GM19463 (cell line): ENCODE data around the gene HAUS7.

Source experiments
- ATAC-seq: cut with Tn5 transposase; IDR thresholded peaks from one replicate; pipeline ENCODE4 v1.9.1; 2021; ENCODE audit warnings: mild to moderate bottlenecking, moderate library complexity; ENCODE audit not compliant: unreplicated experiment

The HAUS7 gene

DNA sequence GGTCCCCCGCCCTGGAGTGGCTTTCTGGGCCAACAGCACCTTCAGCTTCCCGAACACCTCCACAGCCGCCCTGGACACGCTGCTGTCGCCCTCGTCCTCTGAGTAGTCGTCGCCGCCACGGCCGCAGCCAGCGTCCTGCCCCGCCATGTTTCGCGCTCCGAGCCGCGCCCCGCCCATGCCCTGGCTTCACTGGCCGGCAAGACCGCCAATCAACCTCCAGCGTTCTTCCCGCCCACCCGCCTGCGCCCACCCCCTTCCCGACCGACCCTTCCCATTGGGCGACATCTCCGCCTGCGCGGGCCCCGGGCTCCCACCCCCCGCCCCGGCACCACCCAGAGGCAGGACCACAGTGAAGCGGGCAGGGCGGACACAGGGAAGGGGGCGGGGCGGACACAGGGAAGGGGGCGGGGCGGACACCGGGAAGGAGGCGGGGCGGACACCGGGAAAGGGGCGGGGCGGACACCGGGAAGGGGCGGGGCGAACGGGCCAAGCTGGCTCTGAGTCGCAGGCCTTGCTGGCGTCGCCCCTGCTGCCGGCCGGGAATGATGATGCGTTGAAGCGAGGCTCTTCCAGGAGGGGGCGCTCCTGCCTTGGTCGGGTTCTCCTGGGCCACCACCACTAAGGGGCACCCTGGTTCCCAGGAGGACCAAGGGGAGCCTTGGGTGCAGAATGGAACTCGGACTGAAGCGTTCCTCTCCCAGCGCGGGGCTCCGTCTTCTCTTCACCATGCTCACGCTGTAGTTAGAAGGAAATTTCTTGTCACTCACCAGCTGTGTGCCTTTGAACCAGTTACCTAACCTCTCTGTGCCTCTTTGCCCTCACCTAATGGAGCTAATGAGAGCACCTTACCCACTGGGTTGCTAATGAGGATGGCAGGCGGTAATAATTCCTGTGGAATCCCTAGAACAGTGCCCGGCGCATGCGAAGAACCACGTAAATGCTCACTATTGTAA is at the start of gene HAUS7:
Gene HAUS7, minus strand, starts transcription at position 166 of the 953 bp plus-strand sequence. Its CDS starts 19 bp downstream, at position 147.
- peak; percentile 87 for ATAC-seq

DNA sequence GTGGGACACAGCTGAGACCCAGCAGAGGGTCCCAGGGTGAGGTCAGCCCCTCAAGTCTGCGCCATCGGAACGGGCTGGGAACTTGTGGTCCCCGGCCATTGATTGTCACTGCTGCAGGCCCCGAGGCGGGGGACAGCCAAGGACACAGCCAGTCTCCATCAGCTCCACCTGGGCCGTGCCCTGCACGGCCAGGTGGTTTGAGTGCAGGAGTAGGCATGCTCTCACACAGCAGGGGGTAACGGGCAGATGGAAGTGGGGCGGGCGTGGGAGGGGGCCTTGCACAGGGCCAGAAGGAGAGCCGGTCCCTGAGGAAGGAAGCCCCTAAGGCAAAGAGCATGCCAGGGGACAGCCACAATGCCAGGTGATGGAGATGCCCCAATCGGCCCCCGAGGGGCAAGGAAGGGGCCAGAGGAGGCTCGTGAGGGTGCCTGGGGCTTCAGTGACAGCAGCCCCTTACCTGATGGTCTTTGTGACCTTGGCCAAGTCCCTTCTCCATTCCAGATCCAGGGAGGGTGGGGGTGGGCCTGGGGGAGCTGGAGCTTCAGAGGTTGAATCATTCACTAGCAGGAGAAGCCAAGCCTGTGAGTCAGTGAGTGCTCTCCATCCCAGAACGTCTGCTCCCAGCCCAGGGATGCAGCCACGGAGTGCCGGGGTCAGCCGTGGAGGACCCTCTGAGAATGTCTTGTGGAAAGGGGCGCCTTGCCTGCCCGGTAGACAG is 49.4 kb upstream of the HAUS7 start:
- ATAC-seq = no peak

GRCh38 chrX:153517946-153518834 is 47.8 kb upstream of the HAUS7 start:
- no peak for ATAC-seq

DNA sequence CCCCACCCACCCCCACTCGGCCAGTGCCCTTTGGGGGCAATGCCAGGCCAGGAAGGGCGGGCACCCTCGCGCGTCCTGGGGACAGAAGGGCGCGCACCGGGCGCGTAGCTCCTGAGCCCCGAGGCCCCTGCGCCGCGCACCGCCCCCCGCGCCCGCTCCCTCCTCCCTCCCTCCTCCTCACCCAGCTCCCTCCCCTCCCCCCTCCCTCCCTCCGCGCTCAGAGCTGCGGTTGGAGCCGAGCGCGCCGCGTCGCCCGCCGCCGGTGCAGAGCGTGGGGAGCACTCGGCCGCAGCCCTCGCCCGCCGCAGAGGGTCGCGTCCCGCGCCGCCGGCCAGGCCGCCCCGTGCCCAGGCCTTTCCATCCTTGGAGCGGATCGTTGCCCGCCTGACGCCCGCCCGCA is 47.0 kb upstream of the HAUS7 start, which contains the start of gene ATP2B3:
Gene ATP2B3, plus strand, starts transcription at position 220 of the 400 bp plus-strand sequence. CDS start 18,606 bp downstream, outside the sequence.
- no peak for ATAC-seq

DNA sequence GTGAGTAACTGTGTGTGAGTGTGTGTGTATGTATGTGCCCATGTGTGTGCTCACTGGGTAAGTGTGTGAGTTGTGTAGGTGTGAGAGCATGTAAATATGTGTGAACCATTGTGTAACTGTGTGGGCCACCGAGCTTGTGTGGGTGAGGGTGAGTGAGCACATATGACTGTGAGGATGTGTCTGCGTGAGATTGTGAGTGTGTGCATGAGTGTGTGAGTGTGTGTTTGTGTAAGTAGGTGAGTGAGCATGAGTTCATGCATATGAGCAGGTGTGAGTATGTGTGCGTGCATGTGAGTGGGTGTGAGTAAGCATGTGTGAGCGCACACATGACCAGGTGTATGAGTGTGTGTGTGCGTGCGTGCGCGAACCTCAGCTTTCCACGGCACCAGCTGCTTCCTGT is 45.7 kb upstream of the HAUS7 start:
- ATAC-seq = no peak

GRCh38 chrX:153515435-153515834 is 45.1 kb upstream of the HAUS7 start:
- ATAC-seq = no peak

DNA sequence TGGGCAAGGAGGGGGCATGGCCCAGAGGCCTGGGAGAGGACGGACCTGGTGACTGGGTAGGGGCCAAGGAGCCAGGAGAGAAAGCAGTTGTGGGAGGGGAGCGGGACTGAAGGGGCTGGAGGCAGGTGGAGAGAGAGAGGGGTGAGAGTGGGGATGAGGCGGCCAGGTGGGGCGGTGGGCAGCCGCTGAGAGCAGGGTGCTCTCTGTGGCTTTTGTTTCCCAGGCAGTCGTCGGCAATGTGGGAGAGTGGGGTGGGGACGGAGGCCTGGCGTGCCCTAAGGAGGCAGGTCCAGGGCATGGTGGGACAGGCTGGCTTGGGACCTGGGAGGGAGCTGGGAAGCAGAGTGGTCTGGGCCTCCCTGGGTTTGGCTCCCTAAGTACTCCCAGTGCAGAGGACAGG is 43.9 kb upstream of the HAUS7 start:
- ATAC-seq = no peak

- no peak for ATAC-seq
These were observed 42.9 kb upstream of the HAUS7 start for GRCh38 chrX:153513265-153513664.

GRCh38 chrX:153512501-153512893 is 42.1 kb upstream of the HAUS7 start:
- ATAC-seq = no peak

DNA sequence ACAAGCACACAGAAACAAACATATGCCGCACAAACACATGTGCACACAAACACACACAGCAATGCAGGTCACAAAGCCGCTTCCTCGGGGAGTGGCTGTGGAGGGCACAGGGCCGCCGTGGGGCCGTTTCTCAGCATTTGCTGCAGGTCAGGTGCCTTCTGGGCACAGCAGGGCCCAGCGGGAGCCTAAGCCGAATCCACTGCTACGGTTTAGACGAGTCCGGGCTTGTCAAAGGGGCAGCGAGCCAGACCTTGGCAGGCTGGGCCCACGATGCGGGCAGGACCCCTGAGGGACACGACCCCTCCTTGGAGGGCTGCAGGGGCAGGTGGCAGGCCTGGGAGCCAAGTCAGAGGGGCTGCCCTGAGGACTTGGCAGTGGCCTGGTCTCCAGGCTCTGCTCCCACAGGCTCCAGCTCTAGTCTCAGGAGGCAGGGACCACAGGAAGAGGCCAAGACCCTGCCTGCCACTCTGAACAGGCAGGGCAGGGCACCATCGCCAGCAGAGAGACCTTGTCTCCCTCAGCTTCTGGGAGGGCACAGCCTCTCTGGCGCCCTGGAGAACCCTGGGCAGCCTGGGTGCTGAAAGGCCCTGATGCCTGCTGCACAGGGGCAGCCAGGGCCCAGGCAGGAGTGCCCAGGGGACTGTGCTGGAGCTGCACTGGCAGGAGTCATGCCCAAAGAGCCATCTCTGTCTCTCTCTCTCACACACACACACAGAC is 41.6 kb upstream of the HAUS7 start:
- ATAC-seq = no peak

GRCh38 chrX:153510383-153510782 is 40.0 kb upstream of the HAUS7 start:
- no peak for ATAC-seq

DNA sequence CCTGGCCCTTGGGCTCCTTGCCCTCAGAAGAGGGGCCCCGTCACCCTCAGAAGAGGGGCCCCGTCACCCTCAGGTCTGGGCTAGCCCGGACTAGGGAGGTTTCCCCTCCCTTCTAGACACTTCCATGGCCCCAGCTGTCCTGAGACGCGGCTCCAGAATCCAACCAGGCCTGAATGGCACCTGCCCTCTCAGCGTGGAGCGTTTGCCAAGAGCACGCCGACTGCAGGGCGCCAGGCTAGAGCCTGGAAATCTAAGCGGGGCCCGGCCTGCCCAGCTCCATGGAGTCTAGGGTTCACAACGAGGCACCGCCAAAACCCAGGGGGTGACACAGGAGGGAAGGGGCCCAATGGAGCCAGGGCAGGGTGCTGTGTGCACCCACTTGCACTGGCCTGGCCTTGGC is 39.2 kb upstream of the HAUS7 start:
- ATAC-seq = no peak

GRCh38 chrX:153507484-153508178 is 37.3 kb upstream of the HAUS7 start:
- peak; percentile 98 for ATAC-seq

DNA sequence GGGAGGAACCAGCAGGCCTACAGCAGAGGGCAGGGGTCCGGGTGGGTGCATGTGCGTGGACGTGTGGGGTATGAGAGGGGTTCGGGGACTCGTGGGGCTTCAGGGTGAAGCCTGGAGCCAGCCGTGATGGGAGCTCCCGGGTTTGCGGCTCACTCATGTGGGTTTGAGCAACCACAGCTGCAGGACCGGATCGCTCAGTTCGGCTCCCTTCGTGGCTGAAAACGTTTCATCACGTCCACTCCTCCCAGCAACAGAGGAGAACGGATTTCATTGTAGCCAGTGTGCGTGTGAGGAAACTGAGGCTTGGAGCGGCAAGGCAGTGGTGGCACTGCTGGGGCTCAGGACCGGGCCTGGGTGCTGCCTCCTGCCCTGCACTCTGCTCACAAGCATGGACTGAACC is 35.0 kb upstream of the HAUS7 start:
- no peak for ATAC-seq

DNA sequence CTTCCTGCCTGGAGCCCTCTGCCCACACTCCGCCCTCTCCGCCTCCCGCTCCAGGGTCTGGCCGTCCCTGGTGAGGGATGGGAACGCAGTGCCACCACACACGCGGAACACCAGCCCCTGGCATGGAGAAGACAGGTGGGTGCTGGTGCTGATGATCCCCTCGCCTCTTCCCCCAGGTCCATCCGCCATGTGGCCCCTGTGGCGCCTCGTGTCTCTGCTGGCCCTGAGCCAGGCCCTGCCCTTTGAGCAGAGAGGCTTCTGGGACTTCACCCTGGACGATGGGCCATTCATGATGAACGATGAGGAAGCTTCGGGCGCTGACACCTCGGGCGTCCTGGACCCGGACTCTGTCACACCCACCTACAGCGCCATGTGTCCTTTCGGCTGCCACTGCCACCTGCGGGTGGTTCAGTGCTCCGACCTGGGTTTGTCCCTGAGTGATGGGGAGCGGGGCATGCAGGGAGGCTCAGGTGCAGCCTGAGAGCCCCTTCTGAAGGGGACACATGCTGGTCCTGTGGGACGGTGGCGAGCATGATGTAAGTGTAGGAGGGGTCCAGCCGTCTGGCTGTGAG is 34.2 kb upstream of the HAUS7 start:
- ATAC-seq = no peak

DNA sequence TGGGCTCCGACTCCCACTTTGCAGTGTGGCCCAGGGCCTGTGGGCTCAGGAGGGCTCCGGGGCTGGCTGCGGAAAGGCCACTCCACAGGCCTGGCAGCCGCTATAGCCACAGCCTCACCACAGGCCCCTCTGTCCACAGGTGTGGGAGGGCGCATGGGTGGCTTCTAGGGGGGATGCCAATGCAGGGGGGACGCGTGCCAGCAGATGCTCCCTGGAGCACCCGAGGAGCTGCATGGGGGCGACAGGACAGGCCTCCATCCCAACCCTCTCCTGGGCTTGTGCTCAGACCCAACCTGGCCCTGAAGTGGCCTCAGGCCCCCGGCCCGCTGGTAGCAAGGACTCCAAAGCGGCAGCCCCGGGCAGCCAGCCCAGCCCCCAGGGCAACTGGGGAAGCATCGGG is 32.4 kb upstream of the HAUS7 start:
- ATAC-seq = no peak

DNA sequence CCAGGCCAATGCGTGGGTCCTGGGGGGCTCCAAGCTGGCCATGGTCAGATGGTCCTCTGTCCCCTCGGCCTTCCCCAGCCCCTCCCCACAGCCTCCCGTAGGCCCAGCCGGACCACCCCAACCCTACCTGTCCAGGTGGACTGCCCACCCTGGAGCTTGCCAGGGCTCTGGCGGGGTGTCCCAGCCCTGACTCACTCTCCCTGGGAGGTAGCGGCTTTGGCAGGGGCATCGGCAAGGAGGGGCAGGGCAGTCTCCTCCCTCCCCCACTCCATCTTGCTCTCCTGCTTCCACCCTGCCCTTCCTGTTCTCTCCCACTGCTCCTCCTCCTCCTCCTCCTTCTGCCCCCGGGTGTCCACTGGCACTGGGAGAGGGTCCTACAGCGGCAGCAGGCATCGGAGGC is 31.8 kb upstream of the HAUS7 start:
- no peak for ATAC-seq

DNA sequence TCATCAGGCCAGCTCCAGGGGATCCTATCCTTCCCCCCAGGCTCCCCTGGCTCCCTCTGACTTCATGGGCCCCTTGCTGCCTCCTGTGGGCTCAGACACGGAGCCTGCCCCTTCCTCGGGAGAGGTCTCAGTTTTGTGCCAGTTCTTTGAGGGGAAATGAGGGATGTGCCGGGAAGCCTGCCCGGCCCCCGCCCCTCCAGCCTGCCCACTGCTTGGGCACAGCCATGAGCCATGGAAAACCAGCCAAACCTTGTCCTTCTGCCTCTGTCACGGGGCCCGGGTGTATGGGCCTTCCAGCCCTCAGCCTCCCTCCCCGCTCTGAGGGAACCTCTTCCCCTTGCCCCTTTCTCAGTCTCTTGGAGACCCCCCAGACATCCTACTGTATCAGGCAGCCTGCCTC is 31.2 kb upstream of the HAUS7 start:
- no peak for ATAC-seq

- no peak for ATAC-seq
These were observed 30.4 kb upstream of the HAUS7 start for GRCh38 chrX:153500676-153501280.
